Breast epithelium (tissue), 4 donors: ENCODE data around the gene SLC17A7. TPM values are rescaled to one million over a fixed set of nuclear protein-coding genes. Genes with fewer than 3 reads are reported as not detected.
"Not testable (repeated sequence)": the region's sequence is repeated elsewhere in the genome, so short reads cannot be mapped to it uniquely, and the experiment has no call there.

Experiments
- DNase-seq, 2 donors: peaks; one replicate each; pipeline ENCODE4 v3.0.0-alpha.2; 2019; ENCODE audit warnings: low spot score in 2 of 2
- H3K27ac ChIP-seq, 2 donors: fragments of 200-600 bp; sonication (generic) in 1 of 2; one replicate each; pipeline ENCODE4 v1.5.1; 2016 to 2019; ENCODE audit warnings: mild to moderate bottlenecking in 1 of 2
- H3K27me3 ChIP-seq, 2 donors: fragments of 200-600 bp; sonication (generic) in 1 of 2; one replicate each; pipeline versions ENCODE4 v1.5.1 to v1.6.0; 2017 to 2019; ENCODE audit warnings: control low read depth in 1 of 2, mild to moderate bottlenecking in 1 of 2
- H3K36me3 ChIP-seq: fragments of 200-600 bp; one replicate; pipeline ENCODE4 v1.5.1; 2019
- H3K4me1 ChIP-seq, 2 donors: fragments of 200-600 bp; sonication (generic); one replicate each; pipeline ENCODE4 v1.5.1; 2016 to 2019; ENCODE audit warnings: control low read depth in 1 of 2
- H3K4me3 ChIP-seq, 3 donors: fragments of 200-600 bp; sonication (generic); 1 replicate in 2 of 3; 2 replicates in 1 of 3; pipeline ENCODE4 v1.5.1; 2016 to 2019; ENCODE audit warnings: mild to moderate bottlenecking in 3 of 3, moderate library complexity in 2 of 3
- H3K9me3 ChIP-seq, 2 donors: fragments of 200-600 bp; sonication (generic) in 1 of 2; one replicate each; pipeline ENCODE4 v1.5.1; 2016 to 2019; ENCODE audit warnings: control low read depth in 1 of 2
- POLR2A ChIP-seq: fragments of 450-650 bp; IDR thresholded peaks from one replicate; pipeline ENCODE4 v1.6.1; 2016; ENCODE audit warnings: antibody characterized with exemption, mild to moderate bottlenecking, moderate library complexity
- POLR2AphosphoS5 ChIP-seq, 3 donors: sonication (generic); formaldehyde crosslinking; IDR thresholded peaks; one replicate each; pipeline ENCODE4 v1.6.1; 2017; ENCODE audit warnings: antibody characterized with exemption in 3 of 3
- intact Hi-C: fragments of 100-400 bp; cut with DNase I; formaldehyde crosslinking; loops from one replicate; pipeline ENCODE4 v1.15.1; 2023; ENCODE audit warnings: low total_unique reads
- total RNA-seq, 3 donors: library from RNA; depleted of rRNA; stranded (reverse); fragments of >200 nt; gene quantifications; one replicate each; pipeline ENCODE4 v1.1.0, GENCODE V29; 2016
- TF ChIP-seq, protein P1 (sequence below), 3 donors: fragments of 450-650 bp; IDR thresholded peaks; one replicate each; pipeline ENCODE4 v1.5.1; 2016 to 2017; ENCODE audit warnings: antibody characterized with exemption in 3 of 3, mild to moderate bottlenecking in 3 of 3, moderate library complexity in 3 of 3

Gene SLC17A7
- total RNA-seq, 3 donors from 2014 or later = 0.44 to 4.3 (median 0.98) TPM

GRCh38 chr19:49463960-49464740, 22.8 kb upstream of the SLC17A7 start:
- no peaks in the 10 kb centered on the region for H3K9me3 ChIP-seq
- no peak overlapping the region for H3K4me3 ChIP-seq
- H3K27ac ChIP-seq = no peak overlapping the region
- TF ChIP-seq POLR2A = no peak
- TF ChIP-seq, protein P1, sequence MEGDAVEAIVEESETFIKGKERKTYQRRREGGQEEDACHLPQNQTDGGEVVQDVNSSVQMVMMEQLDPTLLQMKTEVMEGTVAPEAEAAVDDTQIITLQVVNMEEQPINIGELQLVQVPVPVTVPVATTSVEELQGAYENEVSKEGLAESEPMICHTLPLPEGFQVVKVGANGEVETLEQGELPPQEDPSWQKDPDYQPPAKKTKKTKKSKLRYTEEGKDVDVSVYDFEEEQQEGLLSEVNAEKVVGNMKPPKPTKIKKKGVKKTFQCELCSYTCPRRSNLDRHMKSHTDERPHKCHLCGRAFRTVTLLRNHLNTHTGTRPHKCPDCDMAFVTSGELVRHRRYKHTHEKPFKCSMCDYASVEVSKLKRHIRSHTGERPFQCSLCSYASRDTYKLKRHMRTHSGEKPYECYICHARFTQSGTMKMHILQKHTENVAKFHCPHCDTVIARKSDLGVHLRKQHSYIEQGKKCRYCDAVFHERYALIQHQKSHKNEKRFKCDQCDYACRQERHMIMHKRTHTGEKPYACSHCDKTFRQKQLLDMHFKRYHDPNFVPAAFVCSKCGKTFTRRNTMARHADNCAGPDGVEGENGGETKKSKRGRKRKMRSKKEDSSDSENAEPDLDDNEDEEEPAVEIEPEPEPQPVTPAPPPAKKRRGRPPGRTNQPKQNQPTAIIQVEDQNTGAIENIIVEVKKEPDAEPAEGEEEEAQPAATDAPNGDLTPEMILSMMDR (IDR thresholded peaks at IDR 0.05) = no peak
- TF ChIP-seq POLR2AphosphoS5 (IDR thresholded peaks at IDR 0.05) = no peak
- no peaks in the 10 kb centered on the region for H3K36me3 ChIP-seq
- no peaks in the 10 kb centered on the region for H3K4me1 ChIP-seq
- DNase-seq = no peak
- H3K27me3 ChIP-seq = no peaks in the 10 kb centered on the region
- intact Hi-C loops = no loop called here

GRCh38 chr19:49462492-49462891, 21.2 kb upstream of the SLC17A7 start:
- intact Hi-C loops = no loop called here
- TF ChIP-seq, protein P1 (IDR thresholded peaks at IDR 0.05) = no peak
- no peak for TF ChIP-seq POLR2AphosphoS5 (IDR thresholded peaks at IDR 0.05)
- no peak for TF ChIP-seq POLR2A
- no peaks in the 10 kb centered on the region for H3K27me3 ChIP-seq
- no peaks in the 10 kb centered on the region for H3K9me3 ChIP-seq
- no peaks in the 10 kb centered on the region for H3K4me1 ChIP-seq
- H3K36me3 ChIP-seq = no peaks in the 10 kb centered on the region
- no peak overlapping the region for H3K4me3 ChIP-seq
- no peak for DNase-seq
- H3K27ac ChIP-seq = no peak overlapping the region

GRCh38 chr19:49461656-49462055, 20.3 kb upstream of the SLC17A7 start:
- no peaks in the 10 kb centered on the region for H3K9me3 ChIP-seq
- H3K27me3 ChIP-seq = no peaks in the 10 kb centered on the region
- no peak overlapping the region for H3K4me3 ChIP-seq
- no peak for DNase-seq
- no peaks in the 10 kb centered on the region for H3K36me3 ChIP-seq
- intact Hi-C loops = no loop called here
- no peaks in the 10 kb centered on the region for H3K4me1 ChIP-seq
- TF ChIP-seq POLR2AphosphoS5 (IDR thresholded peaks at IDR 0.05) = no peak
- TF ChIP-seq, protein P1 (IDR thresholded peaks at IDR 0.05) = no peak
- no peak for TF ChIP-seq POLR2A
- no peak overlapping the region for H3K27ac ChIP-seq

DNA sequence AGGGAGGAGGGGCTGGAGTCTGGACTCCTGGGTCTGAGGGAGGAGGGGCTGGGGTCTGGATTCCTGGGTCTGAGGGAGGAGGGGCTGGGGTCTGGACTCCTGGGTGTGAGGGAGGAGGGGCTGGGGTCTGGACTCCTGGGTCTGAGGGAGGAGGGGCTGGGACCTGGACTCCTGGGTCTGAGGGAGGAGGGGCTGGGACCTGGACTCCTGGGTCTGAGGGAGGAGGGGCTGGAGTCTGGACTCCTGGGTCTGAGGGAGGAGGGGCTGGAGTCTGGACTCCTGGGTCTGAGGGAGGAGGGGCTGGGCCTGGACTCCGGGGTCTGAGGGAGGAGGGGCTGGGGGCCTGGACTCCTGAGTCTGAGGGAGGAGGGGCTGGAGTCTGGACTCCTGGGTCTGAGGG, 19.8 kb upstream of the SLC17A7 start:
- intact Hi-C loops, H3K4me3 ChIP-seq, DNase-seq, H3K9me3 ChIP-seq, H3K27me3 ChIP-seq, H3K36me3 ChIP-seq, H3K27ac ChIP-seq, H3K4me1 ChIP-seq: not testable (repeated sequence)

- no peaks in the 10 kb centered on the region for H3K27me3 ChIP-seq
- no peaks in the 10 kb centered on the region for H3K9me3 ChIP-seq
- no peaks in the 10 kb centered on the region for H3K4me1 ChIP-seq
- no peaks in the 10 kb centered on the region for H3K36me3 ChIP-seq
- TF ChIP-seq, protein P1 (IDR thresholded peaks at IDR 0.05) = no peak
- TF ChIP-seq POLR2AphosphoS5 (IDR thresholded peaks at IDR 0.05) (no peak), POLR2A (no peak)
- intact Hi-C loops = no loop called here
- no peak for DNase-seq
- H3K27ac ChIP-seq = no peak overlapping the region
- no peak overlapping the region for H3K4me3 ChIP-seq
These were observed 18.1 kb upstream of the SLC17A7 start for GRCh38 chr19:49459388-49459787.
